Stimulated activated CD8-positive, alpha-beta memory T cell treated with anti-CD3 and anti-CD28 coated beads, Interleukin-4, amount 100 ng/mL, for 24 hours (primary cell): ENCODE measurements around the gene PLEKHG4B.
"Not testable (repeated sequence)": the region's sequence is repeated elsewhere in the genome, so short reads cannot be mapped to it uniquely, and the experiment has no call there.

Experiments
- DNase-seq: peaks from one replicate; pipeline ENCODE4 v3.0.0-alpha.2; 2020; ENCODE audit warnings: low read depth

Gene PLEKHG4B

GRCh38 chr5:231661-232060 is 139.7 kb downstream of the PLEKHG4B start:
- DNase-seq, result no peak

DNA sequence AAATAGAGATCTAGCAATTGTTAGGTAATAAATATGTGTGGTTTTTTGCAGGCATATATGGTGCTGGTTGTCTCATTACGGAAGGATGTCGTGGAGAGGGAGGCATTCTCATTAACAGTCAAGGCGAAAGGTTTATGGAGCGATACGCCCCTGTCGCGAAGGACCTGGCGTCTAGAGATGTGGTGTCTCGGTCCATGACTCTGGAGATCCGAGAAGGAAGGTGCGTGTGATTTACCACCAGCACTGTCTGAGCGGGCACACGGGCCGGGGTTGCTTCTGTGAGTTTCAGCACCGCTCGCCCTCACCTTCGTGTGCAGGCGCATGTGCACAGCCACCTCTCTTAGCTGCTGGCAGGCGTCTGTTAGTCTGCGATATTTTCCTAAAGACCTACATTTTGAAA is 141.5 kb downstream of the PLEKHG4B start:
- not testable (repeated sequence) for DNase-seq

DNA sequence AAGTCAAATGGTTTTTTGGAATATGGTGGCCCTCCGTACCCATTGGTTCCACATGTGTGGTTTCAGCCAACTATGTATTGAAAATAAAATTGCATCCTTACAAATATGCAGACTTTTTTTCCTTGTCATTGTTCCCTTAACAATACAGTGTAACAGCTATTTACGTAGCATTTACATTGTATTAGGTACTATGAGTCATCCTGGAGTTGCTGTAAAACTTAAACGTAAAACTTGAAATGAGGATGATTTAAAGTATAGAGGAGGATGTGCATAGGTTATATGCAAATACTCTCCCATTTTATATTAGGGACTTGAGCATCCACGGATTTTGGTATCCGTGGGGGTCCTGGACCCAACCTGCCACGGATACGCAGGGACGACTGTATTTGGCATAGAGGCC is 142.5 kb downstream of the PLEKHG4B start:
- DNase-seq, result no peak

DNA sequence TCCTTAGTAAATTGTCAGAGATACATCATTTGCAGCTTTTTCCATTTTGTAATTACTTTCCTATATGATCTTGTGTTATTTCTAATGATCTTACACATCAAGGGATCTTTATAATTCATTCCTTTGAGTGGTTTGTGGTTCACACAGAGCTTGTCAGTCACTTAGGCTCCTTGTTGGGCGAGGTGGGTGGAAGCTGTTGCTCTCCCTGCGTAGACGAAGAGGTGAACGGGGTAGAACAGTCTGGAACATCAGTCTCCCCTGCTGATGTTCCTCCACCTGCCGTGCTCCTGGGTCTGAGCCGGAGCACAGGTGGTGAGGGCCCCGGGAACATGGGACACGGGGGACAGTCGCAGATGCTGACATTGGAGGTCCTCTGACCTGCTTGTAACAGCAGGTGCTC is 143.6 kb downstream of the PLEKHG4B start:
- not testable (repeated sequence) for DNase-seq

DNA sequence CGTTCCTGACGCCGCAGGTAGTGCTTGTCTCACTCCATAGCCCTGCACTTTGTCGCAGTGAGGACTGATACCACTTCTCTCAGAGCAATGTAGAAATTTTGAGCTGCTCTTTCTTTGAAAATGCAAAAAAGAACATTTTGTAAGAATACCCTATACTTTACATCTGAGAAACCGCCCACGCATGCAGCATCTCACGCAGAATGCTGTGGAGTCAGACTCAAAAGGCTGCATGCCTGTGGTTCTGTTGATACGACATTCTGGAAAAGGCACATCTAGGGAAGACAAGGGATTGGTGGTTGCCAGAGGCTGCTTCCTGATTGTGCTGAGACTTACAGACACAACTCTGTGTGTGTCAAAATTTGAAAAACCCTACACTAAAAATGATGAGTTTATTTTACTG is 146.0 kb downstream of the PLEKHG4B start:
- not testable (repeated sequence) for DNase-seq
